B cell (primary cell): Measurements from ENCODE around the gene NUAK1. TPM values are rescaled to one million over a fixed set of nuclear protein-coding genes. Genes with fewer than 3 reads are reported as not detected.

Experiments used
- ATAC-seq: fragments of 200-7000 bp; cut with Tn5 transposase; one replicate; pipeline ENCODE4 v1.10.0; 2021; ENCODE audit warnings: low read depth, mild to moderate bottlenecking, moderate number of reproducible peaks, moderate library complexity
- CTCF ChIA-PET: fragments of 350-600 bp; sonication (Branson Sonifier 250); formaldehyde crosslinking; loops from one replicate; lab custom pipeline; 2021; ENCODE audit warnings: antibody characterized with exemption, inconsistent platforms; lab: Charles Lee
- POLR2A ChIA-PET: fragments of 350-600 bp; sonication (Branson Sonifier 250); formaldehyde crosslinking; loops from one replicate; lab custom pipeline; 2021; ENCODE audit warnings: antibody characterized with exemption; lab: Charles Lee
- DNase-seq: peaks from one replicate; pipeline ENCODE4 v3.0.0; 2013
- H2AFZ ChIP-seq: 2 replicates; pipeline ENCODE4 v1.6.1; 2012; ENCODE audit warnings: mild to moderate bottlenecking, low read depth, low read length; ENCODE audit not compliant: insufficient read depth, poor library complexity, severe bottlenecking
- H3K27ac ChIP-seq, 2 donors: 1 replicate in 1 of 2; 2 replicates in 1 of 2; pipeline ENCODE4 v1.5.1; 2012 to 2013; ENCODE audit warnings: low read length in 2 of 2, mild to moderate bottlenecking in 2 of 2, moderate library complexity in 1 of 2
- H3K27me3 ChIP-seq, 4 experiments: fragments of 200-600 bp in 1 of 4; sonication (generic) in 1 of 4; replicated peaks in 1 of 4; 1 replicate in 2 of 4; 2 replicates in 2 of 4; pipeline versions ENCODE4 v1.6.1 to v1.7.0; 2013 to 2016; ENCODE audit warnings: low read length in 3 of 4, mild to moderate bottlenecking in 2 of 4, mixed read lengths in 1 of 4, moderate library complexity in 1 of 4; ENCODE audit not compliant: insufficient read depth in 4 of 4, control insufficient read depth in 3 of 4; ENCODE audit errors: control extremely low read depth in 1 of 4
- H3K36me3 ChIP-seq, 2 experiments: replicated peaks in 1 of 2; 1 replicate in 1 of 2; 2 replicates in 1 of 2; pipeline versions ENCODE4 v1.6.1 to v1.7.1; 2013; ENCODE audit warnings: low read length in 1 of 2; ENCODE audit not compliant: insufficient read depth in 2 of 2, control insufficient read depth in 1 of 2; ENCODE audit errors: control extremely low read depth in 1 of 2, extremely low read depth in 1 of 2
- H3K4me1 ChIP-seq, 2 donors: fragments of 200-600 bp in 1 of 2; sonication (generic) in 1 of 2; 1 replicate in 1 of 2; 2 replicates in 1 of 2; pipeline versions ENCODE4 v1.5.1 to v1.6.1; 2013 to 2017; ENCODE audit warnings: low read length in 2 of 2; ENCODE audit not compliant: control insufficient read depth in 2 of 2, insufficient read depth in 2 of 2
- H3K4me2 ChIP-seq: replicated peaks from 2 replicates; pipeline ENCODE3; 2012; ENCODE audit warnings: mild to moderate bottlenecking, low read depth, low read length; ENCODE audit not compliant: poor library complexity, severe bottlenecking
- H3K4me3 ChIP-seq, 5 experiments: fragments of 200-600 bp in 1 of 5; sonication (generic) in 1 of 5; 1 replicate in 3 of 5; 2 replicates in 2 of 5; pipeline versions ENCODE4 v1.5.1 to v1.7.0; 2011 to 2016; ENCODE audit warnings: low read length in 4 of 5, mild to moderate bottlenecking in 4 of 5, low read depth in 2 of 5, control low read depth in 1 of 5, moderate library complexity in 1 of 5; ENCODE audit not compliant: insufficient read depth in 1 of 5; ENCODE audit errors: control extremely low read depth in 1 of 5, extremely low read depth in 1 of 5
- H3K79me2 ChIP-seq: fragments of 200-600 bp; sonication (generic); one replicate; pipeline ENCODE4 v1.6.0; 2016; ENCODE audit warnings: low read length; ENCODE audit not compliant: control insufficient read depth, insufficient read depth
- H3K9ac ChIP-seq: fragments of 200-600 bp; sonication (generic); 2 replicates; pipeline ENCODE4 v1.6.1; 2017; ENCODE audit warnings: mild to moderate bottlenecking, low read length, moderate library complexity
- H3K9me3 ChIP-seq, 3 donors: one replicate each; pipeline versions ENCODE4 v1.6.1 to v1.7.1; 2013; ENCODE audit warnings: low read length in 2 of 3; ENCODE audit not compliant: control insufficient read depth in 2 of 3, insufficient read depth in 1 of 3; ENCODE audit errors: control extremely low read depth in 1 of 3
- H4K20me1 ChIP-seq: 2 replicates; pipeline ENCODE4 v1.6.0; 2012; ENCODE audit warnings: mild to moderate bottlenecking, low read length; ENCODE audit not compliant: insufficient read depth, control insufficient read depth, poor library complexity, severe bottlenecking
- H3K27ac Mint-ChIP-seq: one replicate; pipeline ENCODE4 v1.8.0; 2021; ENCODE audit warnings: mixed read lengths
- H3K27me3 Mint-ChIP-seq: one replicate; pipeline ENCODE4 v1.8.0; 2021; ENCODE audit warnings: mixed read lengths
- H3K4me1 Mint-ChIP-seq: one replicate; pipeline ENCODE4 v1.8.0; 2021; ENCODE audit warnings: mixed read lengths
- H3K4me3 Mint-ChIP-seq: one replicate; pipeline ENCODE4 v1.8.0; 2021; ENCODE audit warnings: mixed read lengths
- H3K9me3 Mint-ChIP-seq: one replicate; pipeline ENCODE4 v1.8.0; 2022; ENCODE audit warnings: mixed read lengths; ENCODE audit not compliant: insufficient read depth
- CTCF ChIP-seq: fragments of 200-600 bp; IDR thresholded peaks from one replicate; pipeline ENCODE4 v1.8.0; 2022; ENCODE audit warnings: antibody characterized with exemption, mild to moderate bottlenecking
- EZH2 ChIP-seq: IDR thresholded peaks from 2 replicates; pipeline ENCODE4 v1.6.1; 2012; ENCODE audit warnings: borderline replicate concordance, low read depth, mild to moderate bottlenecking, moderate library complexity, low read length; ENCODE audit not compliant: insufficient read depth, poor library complexity, severe bottlenecking
- WGBS: methylation state at CpG from one replicate; pipeline ENCODE4 v1.1.5; 2013; ENCODE audit warnings: missing lambda C conversion rate; ENCODE audit not compliant: insufficient coverage; 5-methylcytosine and 5-hydroxymethylcytosine counted together
- intact Hi-C: fragments of 100-400 bp; cut with micrococcal nuclease; formaldehyde crosslinking; loops from one replicate; pipeline ENCODE4 v1.10.0; 2022
- polyA plus RNA-seq: library from polyadenylated mRNA; depleted of rRNA; stranded (reverse); fragments of >200 nt; gene quantifications from 2 replicates; pipeline ENCODE4 v1.2.3, GENCODE V29; 2012
- total RNA-seq, 2 donors: library from RNA; stranded (reverse); fragments of 120-200 nt in 1 of 2; gene quantifications; 1 replicate in 1 of 2; 2 replicates in 1 of 2; pipeline versions ENCODE4 v1.2.3 to v1.2.4, GENCODE V29; 2013 to 2022

Gene NUAK1
- total and polyA plus RNA-seq, 2 donors (not counting 1 experiment from before 2014, with no cell fraction given), result not detected

GRCh38 chr12:106128585-106129328 is 10.0 kb downstream of the NUAK1 start:
- Histone ChIP-seq H3K9me3 (no peaks in the 10 kb centered on the region), H4K20me1 (no peaks in the 10 kb centered on the region), H3K27ac (no peak overlapping the region), H3K9ac (no peak overlapping the region), H3K79me2 (no peaks in the 10 kb centered on the region), H3K4me3 (no peak overlapping the region), H3K27me3 (peaks cover 0 to 12% (median 7%) of the 10 kb centered on the region in 4 experiments), H2AFZ (no peak overlapping the region), H3K4me1 (no peaks in the 10 kb centered on the region), H3K4me2 (no peak overlapping the region), H3K36me3 (no peaks in the 10 kb centered on the region)
- POLR2A ChIA-PET, result no interaction called here
- intact Hi-C loops, result no loop called here
- 77% methylated on average over 5 of the region's 11 CpGs for WGBS
- H3K9me3 Mint-ChIP-seq, result no peaks in the 10 kb centered on the region
- CTCF ChIA-PET, result interaction anchor here (1.2 kb wide), 1 partner anchor 8 kb away, joined by 4 read pairs; no protein-coding TSS in a partner anchor
- DNase-seq (no peak), ATAC-seq (no peak)
- H3K27ac Mint-ChIP-seq, result no peak overlapping the region
- no peak overlapping the region for H3K4me3 Mint-ChIP-seq
- peaks cover 40% of the 10 kb centered on the region for H3K27me3 Mint-ChIP-seq
- H3K4me1 Mint-ChIP-seq, result no peaks in the 10 kb centered on the region
- TF ChIP-seq EZH2 (no peak), CTCF (no peak)

- DNase-seq, result no peak
- ChIA-PET POLR2A (no interaction called here), CTCF (interaction anchor here (1.2 to 1.7 kb wide), 4 partner anchors 9 to 707 kb away, joined by 3 to 6 read pairs (median 4); no protein-coding TSS in a partner anchor)
- Histone ChIP-seq H3K27ac (no peak overlapping the region), H3K4me1 (no peaks in the 10 kb centered on the region), H2AFZ (no peak overlapping the region), H3K9ac (no peak overlapping the region), H3K27me3 (peaks cover 0 to 4% (median 0%) of the 10 kb centered on the region in 4 experiments), H3K4me2 (no peak overlapping the region), H3K4me3 (no peak overlapping the region), H3K79me2 (no peaks in the 10 kb centered on the region), H4K20me1 (no peaks in the 10 kb centered on the region), H3K9me3 (no peaks in the 10 kb centered on the region), H3K36me3 (no peaks in the 10 kb centered on the region)
- ATAC-seq, result no peak
- intact Hi-C loops, result no loop called here
- H3K4me1 Mint-ChIP-seq, result no peaks in the 10 kb centered on the region
- no peaks in the 10 kb centered on the region for H3K9me3 Mint-ChIP-seq
- no peak overlapping the region for H3K27ac Mint-ChIP-seq
- H3K27me3 Mint-ChIP-seq, result peaks cover 28% of the 10 kb centered on the region
- H3K4me3 Mint-ChIP-seq, result no peak overlapping the region
- TF ChIP-seq CTCF, result no peak
- WGBS, result 86% methylated on average over 9 of the region's 10 CpGs
These were observed 11.2 kb downstream of the NUAK1 start for GRCh38 chr12:106127338-106128126.
